Fibroblast of upper back skin (primary cell): Measurements from ENCODE around the gene ATP8A2.
A peak's percentile ranks its signal among the peaks of the same experiment; 100 is the strongest.
"Not testable (repeated sequence)": the region's sequence is repeated elsewhere in the genome, so short reads cannot be mapped to it uniquely, and the experiment has no call there.

ENCODE experiments used
- DNase-seq: peaks from one replicate; pipeline ENCODE4 v3.0.0-alpha.2; 2013

Gene ATP8A2

DNA sequence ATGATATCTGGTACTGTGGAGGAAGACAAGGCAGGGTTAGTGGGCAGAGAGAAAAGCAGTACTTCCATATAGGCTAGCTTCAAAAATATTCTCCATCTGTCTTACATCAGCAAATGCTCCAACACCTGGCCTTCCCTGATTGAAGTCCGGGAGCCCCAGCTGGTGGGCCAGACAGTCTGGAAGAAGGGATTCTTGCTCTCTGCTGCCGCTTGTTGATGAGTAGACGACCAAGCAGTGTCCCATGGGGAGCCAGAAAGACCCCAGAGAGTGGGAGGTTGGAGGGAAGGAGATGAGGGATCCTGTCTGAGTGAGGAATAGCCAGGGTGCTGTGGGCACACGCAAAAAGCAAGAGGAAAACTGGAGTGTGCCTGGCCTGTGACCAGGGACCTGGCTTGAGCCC is 95.1 kb downstream of the ATP8A2 start:
- no peak for DNase-seq

DNA sequence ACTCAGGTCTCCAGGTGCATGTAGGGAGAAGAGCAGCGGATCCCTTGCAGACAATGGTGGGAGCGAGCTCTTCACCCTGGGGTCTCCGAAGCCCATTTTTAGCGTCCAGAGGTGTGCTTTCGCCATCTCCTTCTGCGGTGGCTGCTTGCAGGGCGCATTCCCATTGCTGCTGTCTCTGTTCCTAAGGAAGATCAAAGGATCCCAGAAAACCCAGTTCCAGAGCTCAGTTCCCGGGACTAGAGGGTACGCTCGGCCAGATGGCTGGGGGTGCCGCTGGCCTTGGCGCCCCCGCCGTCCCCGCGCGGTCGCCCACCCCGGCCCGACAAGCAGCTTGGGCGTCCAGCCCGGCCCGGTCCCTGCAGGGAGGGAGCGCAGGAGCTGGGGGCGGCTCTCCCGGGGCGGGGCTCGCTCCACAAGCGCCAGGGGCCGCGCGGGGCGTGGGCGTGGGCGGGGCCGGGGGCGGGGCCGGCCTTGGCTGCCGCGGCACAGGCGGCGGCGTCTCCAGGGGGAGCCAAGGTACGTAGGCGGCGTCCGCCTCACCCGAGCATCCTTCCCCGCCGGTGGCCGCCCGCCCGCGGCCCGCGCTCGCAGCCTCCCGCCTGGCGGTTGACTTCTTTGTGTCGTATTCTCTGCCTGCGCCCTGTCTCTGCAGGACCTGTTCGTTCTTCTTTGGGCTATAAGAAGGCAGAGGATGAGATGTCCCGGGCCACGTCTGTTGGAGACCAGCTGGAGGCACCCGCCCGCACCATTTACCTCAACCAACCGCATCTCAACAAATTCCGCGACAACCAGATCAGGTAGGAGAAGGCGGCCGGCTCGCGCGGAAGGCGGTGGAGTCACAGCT is 96.8 kb downstream of the ATP8A2 start:
- DNase-seq, result peak; percentile 17

DNA sequence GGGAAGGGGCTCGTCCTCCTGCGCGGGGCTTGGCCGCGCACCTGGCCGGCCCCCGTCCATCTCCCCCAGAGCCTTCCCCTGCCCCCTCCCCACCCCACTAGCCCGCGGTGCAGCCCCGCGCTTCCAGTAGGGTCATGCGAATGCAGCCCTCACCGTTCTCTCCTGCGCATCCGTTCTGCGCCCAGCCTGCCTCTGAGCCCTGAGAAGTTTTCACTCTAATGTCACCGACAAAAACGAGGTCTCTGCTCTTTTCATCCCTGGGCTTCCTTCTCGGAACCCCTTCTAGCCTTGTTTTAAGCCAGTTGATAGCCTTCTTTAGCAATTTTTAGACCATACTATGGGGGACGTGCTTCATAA is 97.4 kb downstream of the ATP8A2 start:
- no peak for DNase-seq

DNA sequence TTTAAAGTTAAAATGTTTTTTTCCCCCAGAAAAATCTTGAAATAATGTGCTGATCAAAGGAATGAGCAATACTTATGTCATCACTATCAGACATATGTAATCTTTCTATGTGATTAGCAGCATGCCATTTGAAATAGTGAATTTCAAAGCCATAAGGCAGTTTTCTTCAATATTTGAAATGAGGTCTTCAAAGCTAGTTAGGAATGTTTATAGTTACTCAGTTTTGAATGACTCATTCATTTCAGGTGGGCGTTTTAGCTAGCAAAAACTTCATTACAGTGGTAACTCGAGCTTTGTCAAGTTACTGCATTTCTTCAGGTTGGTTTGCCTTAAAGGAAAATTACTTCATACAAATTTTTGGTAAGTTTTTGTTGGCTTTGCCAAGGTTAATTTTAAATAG is 102.1 kb downstream of the ATP8A2 start:
- DNase-seq, result no peak

DNA sequence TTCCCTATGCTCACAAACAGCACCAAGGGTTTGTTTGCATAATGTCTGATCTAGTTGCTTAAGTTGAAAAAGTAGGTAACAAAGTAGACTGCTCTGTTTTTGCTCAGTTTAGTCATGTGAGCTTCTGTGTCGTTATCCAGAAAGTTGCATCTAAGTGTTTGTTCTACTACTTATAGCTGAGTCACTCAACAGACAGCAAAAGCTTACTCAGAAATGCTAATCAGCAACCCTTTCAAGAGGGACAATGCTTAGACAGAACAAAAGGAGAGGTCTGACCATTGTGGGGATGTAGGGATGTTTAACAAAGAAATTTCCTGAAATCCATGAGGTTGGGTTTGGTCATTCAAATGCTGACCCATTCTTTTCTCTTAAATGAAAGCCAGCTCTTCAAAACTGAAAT is 106.4 kb downstream of the ATP8A2 start:
- DNase-seq, result no peak

DNA sequence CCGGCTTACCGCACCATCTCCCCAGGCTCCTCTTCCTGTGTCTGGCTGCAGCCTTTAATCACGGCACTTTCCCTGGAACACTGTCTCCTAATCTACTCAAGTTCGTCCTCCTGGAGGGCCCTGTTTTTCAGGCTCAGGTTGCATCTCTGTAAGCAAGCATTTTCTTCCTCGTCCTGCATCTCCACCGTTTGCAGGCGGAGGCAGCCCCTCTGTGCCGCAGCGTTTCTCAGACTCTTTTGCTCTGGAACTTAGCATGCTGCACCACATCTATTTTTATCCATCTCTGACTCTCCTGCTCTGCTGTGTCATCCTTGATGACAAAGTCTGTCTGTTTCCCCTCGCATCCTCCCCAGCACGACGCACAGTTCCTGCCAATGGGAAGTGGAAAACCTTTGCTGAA is 117.5 kb downstream of the ATP8A2 start:
- DNase-seq, result no peak

DNA sequence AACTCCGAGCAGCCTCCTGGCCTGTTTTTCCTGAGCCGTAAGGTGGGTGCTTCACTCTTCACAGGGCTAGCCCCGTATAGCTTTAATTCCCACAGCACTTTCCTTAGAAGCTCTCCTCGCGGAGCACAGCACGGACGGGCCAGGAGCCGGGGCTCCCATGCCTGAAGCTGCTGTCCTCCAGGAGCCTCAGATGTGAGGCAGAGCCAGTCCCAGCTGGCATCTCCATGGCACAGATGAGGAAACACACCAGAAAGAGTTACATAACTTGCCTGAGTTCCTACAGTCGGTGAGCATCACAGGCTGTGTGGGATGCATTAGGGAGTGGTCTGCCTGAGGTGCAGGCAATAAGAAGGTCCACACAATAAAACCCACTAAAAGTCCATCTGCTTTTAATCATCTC is 118.5 kb downstream of the ATP8A2 start:
- no peak for DNase-seq

DNA sequence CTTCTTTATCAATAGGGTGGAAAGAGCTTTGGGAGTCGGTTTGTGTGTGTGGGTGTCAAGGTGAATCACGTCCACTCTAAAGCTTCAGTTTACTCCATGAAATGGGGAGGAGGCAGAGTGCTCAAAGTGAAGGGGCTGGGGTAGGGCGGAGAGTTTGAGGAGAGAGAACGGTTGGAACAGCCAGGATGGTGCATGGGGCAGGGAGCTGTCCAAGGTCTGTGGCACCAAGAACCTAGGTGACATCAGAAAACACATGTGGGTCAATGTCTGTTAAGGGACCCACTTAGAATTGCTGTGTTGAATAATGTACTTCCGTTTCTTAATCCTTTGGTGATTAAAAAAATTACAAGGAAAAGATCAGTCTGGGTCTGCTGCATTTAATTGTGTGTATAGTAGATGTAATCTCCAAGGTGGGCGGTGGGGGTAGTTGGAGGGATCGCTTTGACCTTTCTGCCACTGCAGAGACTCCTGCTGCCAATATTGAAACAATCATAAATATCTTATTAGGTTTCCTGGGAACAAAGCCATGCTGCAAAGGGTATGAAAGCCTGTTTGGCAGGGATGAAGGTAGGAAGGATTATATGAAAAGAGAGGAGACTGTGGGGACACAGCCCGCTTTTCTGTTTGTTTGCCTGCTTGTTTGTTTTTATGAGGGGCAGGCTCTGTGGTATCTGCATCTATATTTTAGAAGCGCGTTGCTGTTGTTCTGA is 122.3 kb downstream of the ATP8A2 start:
- DNase-seq, result no peak

DNA sequence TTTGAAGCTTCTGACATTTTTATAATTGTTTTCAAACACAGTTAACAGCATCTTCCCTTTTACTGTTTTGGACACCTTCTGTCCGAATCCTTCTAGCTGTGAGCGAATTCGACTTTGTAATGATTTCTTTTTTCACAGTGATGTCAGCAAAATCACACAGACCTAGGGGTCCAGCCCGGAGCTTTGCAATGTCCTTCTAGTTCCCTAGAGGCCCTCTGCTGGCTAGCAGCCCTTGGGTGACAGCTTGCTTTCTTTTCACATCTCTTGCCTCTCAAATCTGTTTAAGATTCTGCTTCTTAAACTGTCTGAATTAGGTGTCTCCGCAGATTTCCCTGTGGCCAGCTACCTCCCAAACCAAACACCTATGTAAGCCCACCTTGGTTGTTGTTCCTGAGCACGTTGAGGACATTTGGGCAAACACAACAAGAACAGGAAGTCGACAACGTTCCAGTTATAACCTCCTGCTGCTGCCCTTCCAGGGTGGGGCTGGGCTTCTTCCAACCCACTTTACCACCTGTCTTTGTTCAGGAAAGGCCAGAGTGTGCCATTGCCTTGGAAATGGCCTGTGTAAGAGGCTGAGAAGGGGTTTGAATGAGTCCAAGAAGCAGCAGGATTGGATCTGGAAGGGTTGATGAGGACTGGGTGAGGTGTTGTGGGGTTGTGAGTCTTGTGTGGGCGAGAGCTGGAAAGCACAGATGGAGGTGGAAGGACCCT is 123.1 kb downstream of the ATP8A2 start:
- DNase-seq, result no peak

DNA sequence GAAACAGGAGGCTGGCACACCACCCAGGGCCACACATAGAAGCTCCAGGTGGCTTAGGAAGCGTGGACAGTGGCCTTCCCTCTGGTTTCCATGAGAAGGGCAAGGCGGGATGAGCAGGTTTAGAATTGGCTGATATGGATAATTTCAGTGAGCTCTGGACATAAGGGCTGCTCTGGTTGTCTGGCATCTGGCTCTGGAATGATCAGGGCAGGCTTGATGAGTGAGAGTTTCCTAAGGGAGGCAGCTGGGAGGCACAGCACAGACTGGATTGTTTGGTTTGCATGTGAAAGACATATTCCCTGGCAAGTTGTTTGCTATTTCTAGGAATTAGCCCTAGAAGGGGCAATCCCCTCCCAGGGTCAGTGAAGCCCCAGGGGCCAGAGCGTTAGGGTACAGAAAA is 129.5 kb downstream of the ATP8A2 start:
- DNase-seq, result no peak

DNA sequence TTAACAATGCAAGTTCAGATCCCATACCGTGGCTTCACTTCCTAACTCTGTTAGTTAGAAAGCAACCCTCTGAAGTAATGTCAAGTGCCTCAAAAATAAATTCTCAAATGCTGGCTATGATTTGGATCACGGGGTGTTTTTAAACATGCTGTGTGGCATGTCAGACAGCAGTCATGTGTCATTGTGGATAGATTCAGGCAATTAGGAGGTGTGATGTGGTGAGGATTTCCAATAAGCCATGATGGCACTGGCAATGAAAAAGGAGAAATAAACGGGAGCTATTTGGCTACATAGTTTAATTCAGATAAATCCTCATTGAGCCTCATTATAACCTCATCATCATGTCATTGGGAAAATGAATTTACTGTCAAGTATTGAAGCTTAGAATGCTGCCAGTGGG is 130.3 kb downstream of the ATP8A2 start:
- no peak for DNase-seq

DNA sequence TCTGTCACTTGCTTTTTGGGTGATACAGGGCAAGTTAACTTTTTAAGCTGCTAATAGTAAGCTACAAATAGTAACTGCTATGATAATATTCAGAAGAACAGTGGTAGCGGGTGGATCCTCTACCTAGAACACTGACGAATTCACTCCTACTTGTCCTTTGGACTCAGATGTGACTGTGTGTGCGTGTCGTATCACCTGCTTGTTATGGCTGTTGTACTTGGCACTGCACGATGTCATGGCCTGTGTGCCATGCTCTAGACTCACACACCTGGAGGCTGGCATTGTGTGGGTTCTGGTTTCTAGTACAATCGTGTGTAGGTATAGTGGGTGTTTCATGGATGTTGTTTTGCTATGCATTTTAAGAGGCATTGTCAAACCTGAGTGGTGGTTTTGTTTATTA is 130.8 kb downstream of the ATP8A2 start:
- no peak for DNase-seq

DNA sequence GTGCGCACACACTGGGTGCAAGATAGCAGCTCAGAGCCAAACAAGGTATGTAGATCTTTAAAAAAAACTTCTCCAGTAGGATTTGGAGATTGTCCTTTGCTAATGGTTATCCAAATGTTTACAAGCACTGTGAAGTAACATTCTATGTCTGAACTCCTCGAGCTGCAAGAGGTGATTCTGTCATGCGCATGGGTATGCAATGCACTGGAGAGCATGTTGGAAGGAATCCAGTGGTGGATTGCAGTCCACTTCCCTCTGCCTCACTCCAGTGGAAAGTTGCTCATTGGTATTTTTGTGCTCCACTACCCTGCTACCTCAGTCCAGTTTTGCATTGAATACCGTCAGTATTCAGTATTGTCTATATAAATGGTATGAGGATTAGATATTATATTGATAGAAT is 132.1 kb downstream of the ATP8A2 start:
- no peak for DNase-seq

DNA sequence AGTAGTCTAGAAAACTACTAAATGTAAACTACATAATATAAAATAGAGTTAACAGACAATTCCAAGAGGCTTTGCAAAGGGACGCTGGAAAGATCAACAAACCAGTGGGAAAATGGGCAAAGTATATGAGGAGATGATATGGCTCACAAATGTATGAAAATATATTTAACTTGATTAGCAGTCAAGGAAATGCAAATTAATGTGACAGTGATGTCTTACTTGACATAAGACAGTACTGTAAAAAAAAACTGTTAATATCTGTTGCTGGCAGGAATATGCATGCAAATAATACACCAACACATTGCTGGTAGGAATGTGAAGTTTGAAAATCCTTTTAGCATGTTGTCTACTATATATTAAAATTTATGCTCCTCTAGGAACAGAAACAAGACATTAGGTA is 136.1 kb downstream of the ATP8A2 start:
- DNase-seq, result no peak

DNA sequence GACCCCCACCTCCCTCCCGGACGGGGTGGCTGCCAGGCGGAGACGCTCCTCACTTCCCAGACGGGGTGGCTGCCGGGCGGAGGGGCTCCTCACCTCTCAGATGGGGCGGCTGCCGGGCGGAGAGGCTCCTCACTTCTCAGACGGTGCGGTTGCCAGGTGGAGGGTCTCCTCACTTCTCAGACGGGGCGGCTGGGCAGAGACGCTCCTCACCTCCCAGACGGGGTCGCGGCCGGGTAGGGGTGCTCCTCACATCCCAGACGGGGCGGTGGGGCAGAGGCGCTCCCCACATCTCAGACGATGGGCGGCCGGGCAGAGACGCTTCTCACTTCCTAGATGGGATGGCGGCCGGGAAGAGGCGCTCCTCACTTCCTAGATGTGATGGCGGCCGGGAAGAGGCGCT is 141.3 kb downstream of the ATP8A2 start:
- DNase-seq, result not testable (repeated sequence)

DNA sequence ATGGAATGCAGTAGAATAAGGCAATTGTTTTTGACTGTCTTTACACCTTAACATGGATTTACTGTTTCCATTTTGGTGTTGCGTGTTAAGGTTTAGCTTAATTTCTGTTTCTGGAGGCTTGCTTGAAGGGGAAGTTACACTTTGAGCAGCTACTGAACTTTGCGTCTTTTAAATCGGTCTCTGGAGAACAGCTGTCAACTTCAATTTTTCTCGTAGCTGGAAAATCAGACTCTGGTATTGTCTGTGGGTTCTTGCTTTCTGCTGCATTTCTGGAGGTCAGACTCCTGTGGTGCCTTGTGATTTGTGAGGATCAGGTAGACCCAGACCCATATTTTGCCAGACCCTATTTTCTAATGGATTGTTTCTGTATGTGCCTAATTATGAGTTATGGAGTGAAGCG is 146.7 kb downstream of the ATP8A2 start:
- no peak for DNase-seq

DNA sequence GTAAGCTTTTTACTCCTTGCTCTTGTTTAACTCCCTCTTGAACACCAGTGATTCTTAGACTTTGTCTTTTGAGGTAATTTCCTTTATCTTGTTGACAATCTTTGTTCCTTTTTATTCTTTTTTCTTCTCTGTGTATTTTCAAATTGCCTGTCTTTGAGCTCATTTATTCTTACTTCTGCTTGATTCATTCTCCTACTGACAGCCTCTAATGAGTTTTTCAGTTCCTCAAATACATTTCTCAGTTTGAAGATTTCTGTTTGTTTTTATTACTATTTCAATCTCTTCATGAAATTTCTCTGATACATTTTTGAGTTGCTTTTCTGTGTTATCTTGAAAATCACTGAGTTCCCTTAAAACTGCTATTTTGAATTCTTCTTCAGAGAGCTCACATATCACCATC is 154.1 kb downstream of the ATP8A2 start:
- no peak for DNase-seq

DNA sequence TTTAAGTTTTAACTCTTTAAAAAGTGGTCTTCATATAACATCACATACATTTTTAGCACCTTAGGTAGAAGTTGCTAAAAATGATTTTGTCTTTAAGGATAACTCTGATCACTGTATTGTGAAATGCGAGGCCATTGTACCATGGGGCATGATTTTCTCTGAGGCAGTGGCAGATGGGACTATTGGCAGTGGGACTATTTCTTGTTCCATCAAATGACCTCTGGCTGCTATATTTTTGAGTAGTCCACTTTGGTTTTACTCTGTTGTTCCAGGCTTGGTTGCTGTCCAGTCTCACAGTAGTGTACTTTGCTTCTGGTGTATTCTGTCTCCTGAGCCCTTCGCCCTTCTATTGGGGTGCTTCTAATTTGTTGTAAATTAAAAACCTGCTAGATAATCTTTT is 156.5 kb downstream of the ATP8A2 start:
- DNase-seq, result no peak

DNA sequence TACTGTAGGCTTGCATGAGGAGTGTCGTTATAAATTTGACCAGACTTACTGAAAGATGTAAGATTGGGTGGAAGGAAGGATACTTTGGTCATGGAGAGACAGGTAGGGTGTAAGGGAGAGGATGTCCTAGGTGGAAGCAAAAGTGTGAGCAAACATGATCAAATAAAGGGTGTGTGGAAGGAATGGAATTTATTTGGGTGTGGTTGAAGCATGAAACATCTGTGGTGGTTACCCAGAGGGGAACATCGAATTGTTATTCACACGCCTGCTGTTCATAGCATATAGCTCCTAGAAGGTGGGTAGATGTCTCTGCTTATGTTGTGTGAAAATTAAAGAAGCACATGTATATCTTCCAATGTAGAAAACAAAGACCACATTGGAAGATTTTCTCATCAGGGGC is 157.7 kb downstream of the ATP8A2 start:
- no peak for DNase-seq

DNA sequence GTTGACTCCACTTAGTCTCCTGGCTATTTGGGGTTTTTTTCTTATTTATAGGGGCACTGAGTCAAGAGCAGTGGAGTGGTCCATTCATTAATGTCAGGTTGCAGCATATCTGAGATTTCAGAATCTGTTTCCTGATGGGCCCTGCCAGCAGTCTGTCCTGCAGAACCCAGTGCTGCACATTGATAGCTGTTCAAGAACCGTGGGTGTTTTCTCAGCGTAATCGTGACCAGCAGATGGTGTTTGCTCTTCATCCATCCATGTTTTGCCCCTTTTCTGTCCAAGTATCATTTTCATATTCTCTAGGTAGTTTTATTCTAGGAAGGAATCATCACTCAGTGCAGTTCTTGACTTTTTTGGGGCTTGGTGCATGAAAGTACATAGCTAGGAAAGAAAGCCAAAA is 166.5 kb downstream of the ATP8A2 start:
- no peak for DNase-seq

DNA sequence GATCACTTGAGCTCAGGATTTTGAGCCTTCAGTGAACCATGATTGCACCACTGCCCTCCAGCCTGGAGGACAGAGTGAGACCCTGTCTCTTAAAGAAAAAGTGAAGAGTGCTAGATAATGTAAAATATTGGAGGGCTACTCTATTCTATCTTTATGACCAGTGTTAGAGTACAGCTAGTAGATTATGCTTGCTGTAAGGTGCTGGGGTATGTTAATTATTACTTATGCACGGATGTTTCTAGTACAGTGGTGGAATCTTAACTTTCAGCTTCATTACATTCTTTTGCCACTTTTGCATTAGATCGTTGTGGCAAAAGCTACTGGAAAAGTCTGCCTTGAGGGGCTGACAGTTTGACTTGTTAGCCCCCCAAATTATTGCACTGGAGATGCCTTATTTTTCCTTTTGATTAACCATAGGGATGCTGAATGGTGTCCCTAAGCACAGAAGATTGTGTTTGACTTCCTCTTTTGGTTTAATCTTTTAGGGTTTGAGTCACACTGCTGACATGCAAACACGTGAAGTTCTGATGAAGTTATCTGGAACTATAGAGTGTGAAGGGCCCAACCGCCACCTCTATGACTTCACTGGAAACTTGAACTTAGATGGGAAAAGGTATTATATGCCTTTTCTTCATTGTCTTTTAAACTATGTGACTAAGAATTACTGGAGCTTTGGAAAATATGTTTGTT is 169.8 kb downstream of the ATP8A2 start:
- no peak for DNase-seq

DNA sequence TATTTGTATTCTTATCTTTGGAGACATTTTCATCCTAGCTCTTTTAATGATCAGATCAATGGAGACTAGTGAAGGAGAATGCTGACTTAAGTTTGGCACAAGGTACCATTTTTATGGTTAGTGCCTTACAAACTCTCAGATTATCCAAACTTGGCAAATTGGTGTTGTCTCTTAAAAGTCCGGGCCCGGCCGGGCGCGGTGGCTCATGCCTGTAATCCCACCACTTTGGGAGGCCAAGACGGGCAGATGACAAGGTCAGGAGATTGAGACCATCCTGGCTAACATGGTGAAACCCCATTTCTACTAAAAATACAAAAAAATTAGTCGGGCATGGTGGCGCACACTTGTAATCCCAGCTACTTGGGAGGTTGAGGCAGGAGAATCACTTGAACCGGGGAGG is 177.2 kb downstream of the ATP8A2 start:
- DNase-seq, result not testable (repeated sequence)

DNA sequence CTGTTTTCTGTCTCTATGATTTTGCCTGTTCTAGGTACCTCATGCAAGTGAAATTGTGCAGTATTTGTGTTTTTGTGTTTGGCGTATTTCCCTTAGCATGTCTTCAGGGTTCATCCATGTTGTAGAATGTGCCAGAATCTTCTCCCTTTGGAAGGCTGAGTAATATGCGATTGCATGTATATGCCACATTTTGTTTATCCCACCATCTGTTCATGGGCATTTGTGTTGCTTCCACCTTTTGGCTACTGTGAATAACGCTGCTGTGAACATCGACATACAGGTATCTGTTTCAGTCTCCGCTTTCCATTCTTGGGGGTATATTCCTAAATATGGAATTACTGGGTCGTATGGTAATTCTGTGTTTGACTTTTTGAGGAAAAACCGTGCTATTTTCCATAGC is 190.0 kb downstream of the ATP8A2 start:
- DNase-seq, result no peak

DNA sequence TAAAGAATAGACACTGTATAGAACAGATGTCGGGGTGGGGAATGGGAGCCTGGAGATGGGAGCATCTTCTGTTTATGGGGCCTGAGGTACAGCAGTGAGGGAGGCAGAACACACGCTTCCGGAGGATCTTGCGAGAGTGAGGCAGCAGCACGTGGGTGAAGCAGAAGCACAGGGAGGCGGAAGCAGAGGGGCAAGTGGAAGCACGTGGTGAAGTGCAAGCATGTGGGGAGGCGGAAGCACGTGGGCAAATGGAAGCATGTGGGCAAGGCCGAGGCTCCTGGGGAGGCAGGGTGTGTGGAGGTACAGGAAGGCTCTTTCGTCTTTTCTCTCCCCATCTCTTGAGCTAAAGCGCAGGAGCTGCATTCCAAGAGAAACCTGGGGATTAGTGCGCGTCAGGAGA is 198.4 kb downstream of the ATP8A2 start:
- no peak for DNase-seq
